Measurements from ENCODE around the gene CENPT.

CENPT gene

GRCh38 chr16:67805718-67806427 lies 41.6 kb downstream of the CENPT start:
- DNase-seq = no peak

GRCh38 chr16:67804853-67805542 lies 42.5 kb downstream of the CENPT start:
- DNase-seq = no peak

- DNase-seq = no peak
Measured at GRCh38 chr16:67803894-67804293, 43.6 kb downstream of the CENPT start.

- peak; percentile 18 for DNase-seq
Measured at GRCh38 chr16:67801883-67802282, 45.6 kb downstream of the CENPT start.

GRCh38 chr16:67801241-67801640 lies 46.3 kb downstream of the CENPT start:
- no peak for DNase-seq

- DNase-seq = no peak
Measured at GRCh38 chr16:67800338-67800926, 47.1 kb downstream of the CENPT start.

- no peak for DNase-seq
Measured at GRCh38 chr16:67796099-67796718, 51.3 kb downstream of the CENPT start.

- DNase-seq = no peak
Measured at GRCh38 chr16:67790071-67790470, 57.4 kb downstream of the CENPT start.

GRCh38 chr16:67786491-67786890 lies 61.0 kb downstream of the CENPT start:
- no peak for DNase-seq

GRCh38 chr16:67783353-67783725 lies 64.2 kb downstream of the CENPT start:
- no peak for DNase-seq

- DNase-seq = no peak
Measured at GRCh38 chr16:67782567-67783352, 64.7 kb downstream of the CENPT start.

GRCh38 chr16:67781565-67781921 lies 66.0 kb downstream of the CENPT start:
- DNase-seq = no peak

- DNase-seq = no peak
Measured at GRCh38 chr16:67780847-67781564, 66.5 kb downstream of the CENPT start.

GRCh38 chr16:67779256-67780014 lies 68.1 kb downstream of the CENPT start:
- DNase-seq = no peak

Data from activated gamma-delta T cell treated with Interleukin-2 at 50 U/mL for 16 hours (primary cell).